Eye (tissue), 1 donor: ENCODE data around the gene WFIKKN2.

Source experiments
- DNase-seq: peaks from one replicate; pipeline ENCODE4 v3.0.0-alpha.2; 2015

WFIKKN2 gene

GRCh38 chr17:50837286-50837979 lies 2.0 kb downstream of the WFIKKN2 start:
- DNase-seq, result no peak

DNA sequence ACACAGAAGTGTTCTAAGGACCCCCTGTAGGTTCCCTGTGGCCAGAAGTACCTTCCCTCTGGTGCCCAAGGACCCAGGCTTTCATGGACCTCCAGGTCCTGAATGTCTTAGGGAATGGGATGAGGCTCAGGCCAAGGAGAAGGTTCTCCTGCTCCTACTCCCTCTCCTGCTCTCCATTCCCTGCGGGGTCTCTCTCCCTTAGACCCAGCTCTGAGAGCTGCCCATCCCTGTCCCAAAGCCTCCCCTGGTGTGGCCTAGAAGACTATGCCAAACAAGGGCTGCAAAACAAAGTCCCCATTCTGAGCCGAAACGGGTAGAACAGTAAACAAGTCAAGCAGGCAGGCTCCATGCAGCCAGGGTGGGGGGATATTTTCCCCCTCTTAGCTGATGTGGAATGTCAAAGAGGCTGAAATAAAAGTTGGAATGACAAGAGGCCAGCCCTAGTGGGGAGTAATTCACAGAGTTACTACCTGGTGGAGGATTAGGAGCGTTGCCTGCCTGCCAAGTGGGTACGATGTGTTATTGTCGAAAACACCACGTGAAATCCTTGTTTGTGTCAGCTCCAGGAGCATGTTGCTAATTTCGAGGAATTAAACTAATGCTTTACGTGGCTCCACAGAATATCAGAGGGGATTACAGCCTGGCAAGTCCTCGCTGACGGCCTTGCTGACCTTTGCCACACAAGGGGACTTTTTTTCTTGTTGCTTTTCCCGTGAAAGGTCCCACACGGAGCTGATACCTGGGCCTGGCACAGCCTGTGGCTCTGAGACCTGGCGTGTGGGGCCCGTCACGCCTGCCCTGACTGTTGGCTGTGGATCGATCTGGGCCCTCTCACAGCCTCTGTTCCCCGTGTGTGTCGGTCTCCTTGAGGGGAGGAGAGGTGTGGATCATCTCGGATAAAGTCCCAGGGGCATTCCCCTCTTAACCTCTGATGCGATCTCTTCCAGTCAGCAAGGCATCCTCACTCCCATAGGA lies 2.9 kb downstream of the WFIKKN2 start:
- DNase-seq, result no peak

- DNase-seq, result no peak
Observed at GRCh38 chr17:50839591-50840310, 4.4 kb downstream of the WFIKKN2 start.

- DNase-seq, result peak; percentile 50
Observed at GRCh38 chr17:50840311-50840851, 5.0 kb downstream of the WFIKKN2 start.

DNA sequence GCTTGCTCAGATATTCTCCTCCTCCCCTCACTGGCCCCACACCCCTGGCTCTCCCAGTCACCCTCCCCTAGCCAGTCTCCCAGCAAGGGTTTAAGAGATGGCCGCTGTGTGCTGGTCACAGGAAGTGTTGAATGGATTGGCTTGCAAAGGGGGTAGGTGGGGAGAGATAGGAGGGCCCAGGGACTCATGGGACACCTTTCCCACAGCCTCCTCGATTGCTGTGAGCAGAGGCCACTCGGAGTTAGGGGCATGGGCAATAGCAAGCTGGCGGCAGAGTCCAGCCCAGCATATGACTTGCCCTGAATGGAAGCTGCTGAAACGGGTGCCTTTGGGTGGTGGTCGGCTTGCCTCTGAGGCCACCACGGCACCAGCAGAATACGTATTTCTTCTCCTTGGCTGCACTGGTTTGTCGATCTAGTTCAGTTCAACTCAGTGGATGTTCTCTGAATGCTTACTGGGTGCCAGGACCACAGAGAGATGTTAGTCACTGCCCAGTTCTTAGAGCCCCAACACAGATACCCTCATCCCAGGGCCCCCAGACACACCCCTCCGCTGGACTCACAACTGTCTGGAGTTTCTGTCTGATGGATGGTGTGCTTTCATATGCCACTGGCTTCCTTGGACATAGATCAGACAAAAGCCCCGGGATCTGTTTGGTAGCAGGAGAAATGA lies 6.0 kb downstream of the WFIKKN2 start:
- no peak for DNase-seq

- DNase-seq, result peak; percentile 94
Observed at GRCh38 chr17:50841949-50842354, 6.6 kb downstream of the WFIKKN2 start.

DNA sequence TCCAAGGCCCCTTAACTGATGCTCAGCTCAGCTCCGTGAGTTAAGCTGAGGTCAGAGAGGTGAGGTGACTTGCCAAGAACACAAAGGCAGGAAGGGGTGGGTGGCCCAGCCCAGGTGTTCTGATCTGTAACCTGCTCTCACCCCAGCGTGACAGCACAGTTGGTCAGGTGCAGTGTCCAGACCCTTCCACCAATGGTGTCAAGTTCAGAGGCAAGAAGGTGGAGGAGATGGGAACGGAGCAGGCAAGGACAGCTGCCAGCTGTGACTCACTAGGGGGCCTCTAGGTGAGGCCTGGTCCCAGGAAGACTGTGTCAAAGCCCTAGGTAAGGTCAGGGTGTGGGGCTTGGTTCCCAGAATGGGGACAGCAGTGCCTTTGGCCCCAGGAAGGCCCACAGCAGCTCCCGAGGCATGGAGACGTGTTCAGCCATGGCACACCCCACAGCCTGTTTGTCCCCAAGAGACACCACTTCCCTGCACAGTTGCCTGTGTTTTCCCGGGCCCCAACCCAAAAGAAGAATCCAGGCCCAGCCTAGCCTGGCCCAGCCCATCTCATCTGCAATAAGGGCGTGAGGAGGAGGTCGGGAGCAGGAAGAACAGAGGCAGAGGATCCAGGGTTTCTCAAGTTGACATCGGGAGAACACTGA lies 7.2 kb downstream of the WFIKKN2 start:
- DNase-seq, result no peak

DNA sequence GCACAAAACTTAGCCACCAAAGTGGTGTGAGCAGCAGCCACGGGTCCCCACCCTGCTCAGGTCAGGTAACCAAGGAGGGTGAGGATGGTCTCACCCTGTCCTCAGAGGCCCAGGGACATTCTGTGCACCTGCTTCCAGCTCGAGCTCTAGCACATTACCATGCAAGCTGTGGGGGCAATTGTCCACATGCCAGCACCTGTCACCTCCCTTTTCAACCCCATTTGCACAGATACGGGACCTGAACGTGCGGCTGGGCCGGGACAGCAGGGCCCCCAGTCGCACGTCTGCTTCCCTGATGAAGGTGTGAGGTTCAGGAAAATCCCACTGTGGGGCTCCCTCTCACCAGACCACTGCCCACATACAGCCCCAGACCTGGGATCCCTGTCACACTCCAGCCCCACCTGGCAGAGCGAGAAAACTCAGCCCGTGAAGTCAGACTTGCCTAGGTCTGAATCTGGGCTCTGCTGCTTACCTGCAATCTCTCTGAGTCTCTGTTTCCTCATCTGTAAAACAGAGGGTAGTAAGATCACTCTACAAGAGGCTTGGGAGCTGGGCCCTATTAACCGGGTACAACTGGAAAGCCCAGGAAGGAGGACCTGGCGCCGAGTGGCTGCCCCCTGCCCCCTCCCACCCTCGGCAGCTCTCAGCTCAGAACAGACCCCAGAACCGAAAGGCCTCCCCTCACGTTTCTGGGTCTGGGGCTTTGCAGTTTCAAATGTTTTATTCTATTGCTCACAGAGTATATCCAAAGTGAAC lies 7.9 kb downstream of the WFIKKN2 start:
- no peak for DNase-seq

DNA sequence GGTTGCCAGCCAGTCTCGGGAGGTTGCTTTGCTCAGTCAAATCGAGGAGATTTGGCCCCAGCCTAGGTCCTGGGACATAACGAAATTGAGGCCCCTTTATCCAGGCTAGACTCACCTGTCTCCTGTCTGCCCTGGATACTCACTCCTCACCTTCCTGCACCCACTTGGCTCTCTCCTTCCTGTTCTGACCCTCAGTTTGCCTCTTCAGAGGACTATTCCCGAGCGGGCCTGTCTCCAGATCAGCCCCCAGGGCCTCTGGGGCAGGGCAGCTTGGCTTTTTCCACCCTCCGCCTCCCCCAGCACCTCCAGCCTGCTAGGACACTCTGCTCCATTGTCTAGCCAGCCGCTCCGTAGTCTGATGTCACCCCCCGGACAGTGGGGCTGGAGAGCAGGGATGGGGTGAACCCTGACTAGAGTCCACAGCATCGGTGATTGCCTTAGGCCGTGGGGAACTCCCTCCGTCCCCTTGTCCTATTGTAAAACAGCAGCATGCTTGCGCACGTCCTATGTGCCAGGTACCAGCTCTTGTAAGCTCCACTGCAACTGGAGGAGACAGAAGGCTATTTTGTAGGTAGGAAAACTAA lies 8.8 kb downstream of the WFIKKN2 start:
- DNase-seq, result no peak

DNA sequence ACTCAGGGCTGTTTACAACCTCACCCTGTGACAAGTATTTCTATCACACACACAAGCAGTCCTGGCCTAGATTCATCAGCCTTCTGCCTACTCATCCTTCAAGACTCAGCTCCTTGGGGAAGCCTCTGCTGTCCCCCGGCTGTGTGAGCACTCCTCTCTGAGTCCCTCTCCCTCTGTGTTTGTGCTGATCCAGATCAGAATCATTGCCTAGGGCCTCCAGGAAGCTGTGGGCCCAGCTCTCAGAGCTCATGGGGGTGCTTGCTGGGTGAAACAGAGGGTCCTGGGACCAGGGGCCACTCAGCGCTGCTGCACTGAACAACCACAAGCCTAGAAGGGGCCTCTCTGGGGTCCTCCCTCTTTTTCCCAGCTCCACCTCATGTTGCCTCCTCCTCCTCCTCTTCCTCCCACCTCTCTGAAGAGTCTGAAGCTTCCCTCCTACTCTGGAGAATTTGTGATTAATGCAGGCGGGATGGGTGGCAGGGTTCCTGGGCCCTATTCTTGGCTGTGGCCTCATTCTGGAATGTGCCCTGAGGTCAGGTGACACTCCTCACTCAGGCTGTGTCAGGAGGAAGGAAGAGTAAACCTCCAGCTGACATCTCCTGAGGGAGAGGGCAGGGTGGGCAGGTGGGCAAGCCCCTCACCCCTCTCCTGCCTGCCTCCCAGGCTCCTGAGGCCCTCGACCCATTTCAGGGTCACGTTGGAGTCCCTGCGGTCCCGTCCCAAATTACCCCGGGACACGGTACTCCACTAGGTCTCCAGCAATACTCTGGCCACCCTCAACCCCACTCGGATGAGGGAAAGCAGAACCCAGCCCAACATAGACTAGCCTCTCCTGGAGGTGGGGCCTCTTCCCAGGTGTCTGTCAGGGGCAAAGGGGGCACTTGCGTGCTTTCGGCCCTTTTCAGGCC lies 10.1 kb downstream of the WFIKKN2 start:
- DNase-seq, result no peak

DNA sequence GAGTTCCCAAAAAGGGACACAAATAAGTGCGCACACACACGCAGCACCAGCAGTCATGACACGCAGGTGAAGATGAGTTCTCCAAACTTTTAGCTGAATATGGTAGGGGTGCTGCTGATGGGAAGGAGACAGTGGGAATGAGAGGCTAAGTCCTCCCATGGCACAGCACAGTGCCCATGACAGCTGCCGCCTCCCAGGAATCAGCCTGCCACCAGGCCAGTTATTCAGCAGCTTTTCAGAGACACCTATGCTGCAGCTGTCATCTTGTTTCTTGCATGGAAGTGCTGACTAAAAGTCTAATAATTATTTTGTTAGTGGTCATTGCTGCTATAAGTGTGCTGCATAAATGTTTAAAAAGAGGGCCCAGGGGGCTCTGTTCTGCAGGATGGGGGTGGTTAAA lies 12.2 kb downstream of the WFIKKN2 start:
- DNase-seq, result no peak

DNA sequence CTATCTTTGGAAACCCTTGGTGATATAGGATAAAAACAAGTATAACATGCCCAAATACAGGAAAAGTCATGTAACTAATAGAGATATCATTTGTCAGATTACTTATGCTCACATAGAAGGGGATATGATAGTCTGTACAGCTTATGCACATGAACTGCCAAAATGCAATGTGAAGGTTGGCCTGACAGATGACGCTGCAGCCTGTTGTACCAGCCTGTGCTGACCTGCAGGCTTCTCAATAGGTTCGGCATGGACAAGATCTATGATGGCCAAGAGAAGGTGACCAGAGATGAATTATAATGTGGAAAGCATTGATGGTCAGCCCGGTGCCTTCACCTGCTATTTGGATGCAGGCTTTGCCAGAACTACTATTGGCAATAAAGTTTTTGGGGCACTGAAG lies 12.7 kb downstream of the WFIKKN2 start:
- DNase-seq, result no peak

DNA sequence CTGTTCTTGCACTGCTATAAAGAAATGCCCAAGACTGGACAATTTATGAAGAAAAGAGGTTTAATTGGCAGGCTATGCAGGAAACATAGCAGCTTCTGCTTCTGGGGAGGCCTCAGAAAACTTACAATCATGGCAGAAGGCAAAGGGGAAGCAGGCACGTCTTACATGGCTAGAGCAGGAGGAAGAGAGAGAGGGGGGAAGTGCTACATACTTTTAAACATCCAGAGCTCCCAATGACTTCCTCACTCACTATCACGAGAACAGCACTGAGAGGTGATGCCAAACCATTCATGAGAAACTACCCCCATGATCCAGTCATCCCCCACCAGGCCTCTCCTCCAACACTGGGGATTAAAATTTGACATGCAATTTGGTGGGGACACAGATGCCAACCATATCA lies 13.3 kb downstream of the WFIKKN2 start:
- no peak for DNase-seq

- DNase-seq, result no peak
Observed at GRCh38 chr17:50850640-50851039, 15.3 kb downstream of the WFIKKN2 start.

DNA sequence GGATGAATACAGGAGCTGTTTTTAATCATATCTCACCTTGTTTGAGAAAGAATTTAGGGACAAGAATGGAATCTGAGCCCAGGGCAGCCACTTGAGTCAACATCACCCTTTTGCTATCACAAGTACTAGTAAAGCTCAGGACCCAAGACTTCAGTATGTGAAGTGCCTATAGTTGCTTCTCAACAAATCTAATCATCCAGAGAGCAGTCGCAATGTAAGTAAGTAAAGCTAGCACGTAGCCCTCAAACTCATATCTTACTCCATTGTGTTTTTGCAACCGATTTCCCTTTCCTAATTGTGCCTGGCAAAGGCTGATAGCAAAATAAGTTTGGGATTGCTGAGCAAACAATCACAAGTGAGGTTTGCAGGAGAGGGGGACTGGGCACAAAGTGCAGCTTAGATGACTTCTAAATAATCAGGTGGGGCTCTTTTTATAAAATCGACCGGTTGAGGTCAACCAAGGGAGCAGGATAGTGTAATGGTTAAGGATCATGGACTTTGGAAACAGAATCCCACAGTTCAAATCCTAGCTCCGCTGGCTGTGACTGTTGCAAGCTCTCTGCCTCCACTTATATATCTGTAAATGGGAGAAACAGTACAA lies 17.7 kb downstream of the WFIKKN2 start:
- DNase-seq, result no peak

DNA sequence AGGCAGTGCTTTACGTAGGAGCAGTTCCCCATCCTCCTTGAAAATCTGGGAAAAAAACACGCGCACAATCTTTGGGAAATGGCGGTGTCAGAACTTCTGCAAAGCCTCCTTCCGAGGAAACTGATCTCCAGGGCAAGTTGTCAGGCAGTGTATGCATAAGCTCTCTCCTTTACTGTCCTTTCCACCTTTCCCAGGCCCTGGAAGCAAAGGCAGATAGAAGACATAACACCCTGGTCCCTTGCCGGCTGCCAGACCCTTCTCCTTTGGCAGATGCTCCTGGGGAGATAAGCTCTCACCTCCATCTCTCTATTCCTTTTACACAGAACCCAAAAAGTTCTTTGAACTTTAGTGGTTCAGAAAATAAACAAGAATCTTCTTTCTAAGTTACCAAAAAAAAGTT lies 18.4 kb downstream of the WFIKKN2 start:
- no peak for DNase-seq

DNA sequence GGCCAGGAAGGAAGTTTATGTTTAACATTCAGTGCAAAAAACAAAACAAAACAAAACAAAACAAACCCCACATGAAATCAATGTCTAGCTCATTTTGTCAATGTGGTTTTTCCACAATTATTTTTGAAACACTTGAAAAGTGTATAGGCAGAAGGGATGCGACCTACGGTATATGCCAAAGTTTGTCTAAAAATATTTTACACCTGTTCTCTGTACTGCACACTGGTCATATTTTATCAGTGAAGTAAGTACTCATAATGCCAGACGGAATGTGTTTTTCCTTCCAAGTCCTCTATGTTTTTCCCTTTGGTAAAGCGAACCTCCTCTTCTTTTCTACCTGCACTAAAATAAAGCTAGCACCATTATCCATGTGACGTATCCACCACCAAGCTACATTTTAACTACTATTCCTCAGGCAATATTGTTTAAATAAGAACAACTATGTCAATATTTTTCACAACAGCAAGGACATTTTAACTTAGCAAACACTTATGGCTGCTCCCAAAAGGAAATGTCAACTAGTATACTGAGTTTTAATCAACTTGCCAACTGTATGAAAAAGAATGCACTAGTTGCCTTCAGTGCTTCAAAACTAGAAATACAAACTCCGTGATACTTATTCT lies 20.4 kb downstream of the WFIKKN2 start:
- DNase-seq, result no peak

DNA sequence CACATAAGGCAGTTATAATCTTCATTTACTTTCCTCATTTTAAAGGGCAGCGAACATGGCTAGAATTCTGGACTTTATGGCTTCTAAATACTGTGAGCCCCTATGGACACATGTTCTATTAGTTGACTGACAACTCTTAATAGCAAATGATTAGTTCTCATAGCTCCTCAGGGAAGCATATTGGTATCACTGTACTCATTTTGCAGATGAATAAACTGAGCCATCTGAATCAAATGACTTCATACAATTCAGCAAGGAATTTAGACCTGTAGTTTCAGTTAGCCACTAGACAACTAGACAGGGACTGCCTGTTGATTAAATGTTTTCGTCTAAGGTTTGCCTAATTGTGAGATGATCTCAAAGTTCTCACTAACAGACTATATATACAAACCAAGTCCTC lies 21.0 kb downstream of the WFIKKN2 start:
- DNase-seq, result no peak
